Sigmoid colon (tissue), 7 donors: Measurements from ENCODE around the gene MEGF8. TPM values are rescaled to one million over a fixed set of nuclear protein-coding genes. Genes with fewer than 3 reads are reported as not detected.
A peak's percentile ranks its signal among the peaks of the same experiment; 100 is the strongest.

ENCODE experiments used
- DNase-seq: peaks from one replicate; pipeline ENCODE4 v3.0.0-alpha.2; 2019
- H3K27ac ChIP-seq, 4 donors: fragments of 200-600 bp; sonication (generic); one replicate each; pipeline ENCODE4 v1.5.1; 2016 to 2019; ENCODE audit warnings: mild to moderate bottlenecking in 1 of 4
- H3K27me3 ChIP-seq, 3 donors: fragments of 200-600 bp; sonication (generic); one replicate each; pipeline ENCODE4 v1.5.1; 2019; ENCODE audit warnings: mild to moderate bottlenecking in 1 of 3
- H3K36me3 ChIP-seq, 4 donors: fragments of 200-600 bp; sonication (generic); one replicate each; pipeline ENCODE4 v1.5.1; 2016 to 2019
- H3K4me1 ChIP-seq, 4 donors: fragments of 200-600 bp; sonication (generic); one replicate each; pipeline ENCODE4 v1.5.1; 2017 to 2019
- H3K4me3 ChIP-seq, 4 donors: fragments of 200-600 bp; sonication (generic); one replicate each; pipeline ENCODE4 v1.5.1; 2017 to 2019; ENCODE audit warnings: mild to moderate bottlenecking in 2 of 4, moderate library complexity in 1 of 4
- H3K9me3 ChIP-seq, 4 donors: fragments of 200-600 bp in 3 of 4; sonication (generic) in 3 of 4; one replicate each; pipeline versions ENCODE4 v1.5.1 to v1.6.1; 2013 to 2019
- EP300 ChIP-seq, 4 donors: sonication (generic); formaldehyde crosslinking; IDR thresholded peaks; one replicate each; pipeline ENCODE4 v1.6.1; 2017; ENCODE audit warnings: antibody characterized with exemption in 4 of 4
- POLR2A ChIP-seq, 2 donors: fragments of 450-650 bp; IDR thresholded peaks; one replicate each; pipeline ENCODE4 v1.6.1; 2016; ENCODE audit warnings: antibody characterized with exemption in 2 of 2, mild to moderate bottlenecking in 2 of 2, moderate library complexity in 2 of 2
- POLR2AphosphoS5 ChIP-seq, 4 donors: sonication (generic); formaldehyde crosslinking; IDR thresholded peaks; one replicate each; pipeline ENCODE4 v1.6.1; 2017; ENCODE audit warnings: antibody characterized with exemption in 4 of 4
- WGBS, 2 donors: extraction: QIAGEN DNeasy Blood & Tissue Kit; methylation state at CpG; one replicate each; pipeline ENCODE4 v1.1.7; 2013; 5-methylcytosine and 5-hydroxymethylcytosine counted together
- intact Hi-C: fragments of 100-400 bp; cut with DNase I; formaldehyde crosslinking; loops from one replicate; pipeline ENCODE4 v1.15.1; 2023
- polyA plus RNA-seq, 3 donors: library from polyadenylated mRNA; stranded (reverse); fragments of 200-250 nt; gene quantifications; one replicate each; pipeline ENCODE4 v1.2.3, GENCODE V29; 2013
- total RNA-seq, 4 donors: library from RNA; depleted of rRNA; stranded (reverse); fragments of >200 nt; gene quantifications; one replicate each; pipeline ENCODE4 v1.1.0, GENCODE V29; 2016
- TF ChIP-seq, protein P1 (sequence below), 4 experiments: fragments of 450-650 bp in 3 of 4; fragments of 200-600 bp in 1 of 4; IDR thresholded peaks; one replicate each; pipeline ENCODE4 v1.5.1; 2016 to 2019; ENCODE audit warnings: antibody characterized with exemption in 4 of 4, mild to moderate bottlenecking in 3 of 4, moderate library complexity in 2 of 4
- donor health status: healthy with polysubstance abuse.
- donor health status: Bipolar disorder and iron deficiency.
- donor health status: healthy.

The MEGF8 gene
- total and polyA plus RNA-seq, 7 donors = 1.8 to 21.6 (median 5.9) TPM

DNA sequence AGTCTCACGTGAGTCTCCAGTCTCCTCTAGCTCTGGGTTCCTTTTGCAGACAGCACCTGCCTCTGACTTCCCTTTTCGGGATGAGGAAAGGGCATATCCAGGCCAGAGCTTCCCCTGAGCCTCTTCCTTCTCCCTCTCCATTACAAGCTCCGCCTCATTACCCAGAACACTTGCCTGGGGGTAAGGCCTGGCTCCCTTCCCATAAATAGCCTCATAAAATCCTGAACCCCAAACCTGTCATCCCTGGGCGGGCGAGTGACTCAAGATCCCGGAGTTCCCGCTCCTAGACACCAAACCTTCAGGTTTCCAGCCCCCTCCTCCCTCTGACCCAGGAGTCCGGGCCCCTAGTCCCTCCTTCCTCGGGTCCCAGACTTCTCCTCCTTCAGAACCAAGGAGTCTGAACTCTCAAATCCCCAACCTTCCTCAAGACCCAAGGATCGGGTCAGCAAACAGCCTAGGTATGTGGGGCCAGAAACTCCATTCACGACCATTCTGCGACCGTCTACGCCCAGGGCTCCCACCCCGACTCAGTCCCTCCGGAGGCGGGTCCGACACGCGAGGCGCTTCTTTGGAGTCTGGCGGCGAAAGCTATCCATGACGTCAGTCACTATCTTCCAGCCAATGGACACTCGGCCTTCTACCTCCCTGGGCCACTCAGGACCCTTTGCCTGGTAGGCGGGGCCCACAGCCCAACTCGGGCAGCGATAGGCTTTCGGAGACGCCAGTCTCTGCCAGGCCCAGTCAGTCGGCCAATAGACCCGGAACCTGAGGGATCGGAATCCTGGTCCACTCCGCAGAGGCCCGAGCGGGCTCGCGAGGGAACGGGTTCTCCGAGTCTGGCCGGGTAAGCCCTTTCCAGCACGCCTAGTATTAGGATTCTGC lies 71.2 kb downstream of the MEGF8 start:
- H3K27me3 ChIP-seq = no peaks in the 10 kb centered on the region
- H3K9me3 ChIP-seq = no peaks in the 10 kb centered on the region
- peak overlapping the region; percentile 78 to 90 (median 88) for H3K27ac ChIP-seq
- intact Hi-C loops = loop anchor here (5.0 kb wide), 1 partner anchor 69 kb away; the partner anchor contains the start of gene MEGF8
- H3K4me1 ChIP-seq = peaks cover 0 to 27% (median 21%) of the 10 kb centered on the region in 4 donors
- peak overlapping the region; percentile 25 to 56 (median 50) for H3K4me3 ChIP-seq
- WGBS, 2 donors = 2 to 4% methylated on average over 42 of the region's 42 CpGs
- peak; percentile 78 to 88 (median 86) for TF ChIP-seq POLR2AphosphoS5 (IDR thresholded peaks at IDR 0.05)
- TF ChIP-seq POLR2A (IDR thresholded peaks at IDR 0.05) = peak; percentile 62 to 68
- no peak for TF ChIP-seq EP300 (IDR thresholded peaks at IDR 0.05)
- peak; percentile 99 for DNase-seq
- H3K36me3 ChIP-seq = no peaks in the 10 kb centered on the region

DNA sequence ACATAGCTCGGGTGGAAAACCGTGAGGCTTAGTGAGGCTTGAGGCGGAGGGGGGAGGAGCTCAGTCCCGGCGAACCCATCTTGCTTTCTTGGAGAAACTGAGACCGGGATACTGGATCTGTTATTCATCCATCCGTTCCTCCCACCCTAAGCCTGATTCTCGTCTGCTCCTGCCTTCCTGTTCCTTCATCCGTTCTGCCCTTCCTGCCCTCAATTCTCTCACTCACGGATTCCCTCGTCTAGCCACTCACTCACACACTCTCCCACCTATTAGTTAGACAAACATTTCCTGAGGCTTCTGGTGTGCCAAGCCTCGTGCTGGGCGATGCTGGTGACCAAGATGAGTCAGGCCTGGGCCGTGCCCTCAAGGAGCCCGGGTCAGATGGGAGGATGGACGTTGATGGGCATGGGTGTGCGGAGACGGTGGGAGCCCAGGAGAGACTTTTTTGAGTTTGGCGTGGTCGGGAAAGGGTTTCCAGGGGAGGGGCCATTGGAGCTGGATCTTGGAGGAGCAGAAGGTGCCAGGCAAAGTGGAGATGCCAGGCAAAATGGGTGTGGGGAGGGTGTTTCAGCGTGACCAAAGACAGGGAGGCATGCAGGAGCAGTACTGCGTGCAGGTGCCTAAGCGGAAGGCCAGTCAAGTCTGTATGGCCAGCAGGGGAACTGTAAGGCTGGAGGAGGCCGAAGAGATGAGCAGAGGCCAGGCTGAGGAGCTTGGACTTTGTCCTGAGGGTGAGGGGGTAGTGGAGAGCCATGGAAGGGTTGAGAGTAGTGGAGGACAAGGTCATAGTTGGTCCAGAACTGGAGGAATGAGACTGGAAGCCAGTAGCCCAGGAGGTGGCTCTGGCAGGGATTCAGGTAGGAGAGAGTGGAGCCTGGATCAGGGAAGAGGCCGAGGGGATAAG lies 72.1 kb downstream of the MEGF8 start:
- Histone ChIP-seq H3K36me3 (no peaks in the 10 kb centered on the region), H3K27me3 (no peaks in the 10 kb centered on the region), H3K27ac (peak overlapping the region; percentile 78 to 90 (median 88)), H3K4me3 (peak overlapping the region; percentile 25 to 56 (median 50)), H3K4me1 (peaks cover 0 to 35% (median 27%) of the 10 kb centered on the region in 4 donors), H3K9me3 (no peaks in the 10 kb centered on the region)
- 23 to 26% methylated on average over 25 of the region's 25 CpGs for WGBS, 2 donors
- intact Hi-C loops = loop anchor here (5.0 kb wide), 1 partner anchor 70 kb away; the partner anchor contains the start of gene MEGF8
- DNase-seq = no peak
- TF ChIP-seq, protein P1, sequence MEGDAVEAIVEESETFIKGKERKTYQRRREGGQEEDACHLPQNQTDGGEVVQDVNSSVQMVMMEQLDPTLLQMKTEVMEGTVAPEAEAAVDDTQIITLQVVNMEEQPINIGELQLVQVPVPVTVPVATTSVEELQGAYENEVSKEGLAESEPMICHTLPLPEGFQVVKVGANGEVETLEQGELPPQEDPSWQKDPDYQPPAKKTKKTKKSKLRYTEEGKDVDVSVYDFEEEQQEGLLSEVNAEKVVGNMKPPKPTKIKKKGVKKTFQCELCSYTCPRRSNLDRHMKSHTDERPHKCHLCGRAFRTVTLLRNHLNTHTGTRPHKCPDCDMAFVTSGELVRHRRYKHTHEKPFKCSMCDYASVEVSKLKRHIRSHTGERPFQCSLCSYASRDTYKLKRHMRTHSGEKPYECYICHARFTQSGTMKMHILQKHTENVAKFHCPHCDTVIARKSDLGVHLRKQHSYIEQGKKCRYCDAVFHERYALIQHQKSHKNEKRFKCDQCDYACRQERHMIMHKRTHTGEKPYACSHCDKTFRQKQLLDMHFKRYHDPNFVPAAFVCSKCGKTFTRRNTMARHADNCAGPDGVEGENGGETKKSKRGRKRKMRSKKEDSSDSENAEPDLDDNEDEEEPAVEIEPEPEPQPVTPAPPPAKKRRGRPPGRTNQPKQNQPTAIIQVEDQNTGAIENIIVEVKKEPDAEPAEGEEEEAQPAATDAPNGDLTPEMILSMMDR (IDR thresholded peaks at IDR 0.05) = no peak
- TF ChIP-seq POLR2A (IDR thresholded peaks at IDR 0.05) (no peak), POLR2AphosphoS5 (IDR thresholded peaks at IDR 0.05) (no peak)

DNA sequence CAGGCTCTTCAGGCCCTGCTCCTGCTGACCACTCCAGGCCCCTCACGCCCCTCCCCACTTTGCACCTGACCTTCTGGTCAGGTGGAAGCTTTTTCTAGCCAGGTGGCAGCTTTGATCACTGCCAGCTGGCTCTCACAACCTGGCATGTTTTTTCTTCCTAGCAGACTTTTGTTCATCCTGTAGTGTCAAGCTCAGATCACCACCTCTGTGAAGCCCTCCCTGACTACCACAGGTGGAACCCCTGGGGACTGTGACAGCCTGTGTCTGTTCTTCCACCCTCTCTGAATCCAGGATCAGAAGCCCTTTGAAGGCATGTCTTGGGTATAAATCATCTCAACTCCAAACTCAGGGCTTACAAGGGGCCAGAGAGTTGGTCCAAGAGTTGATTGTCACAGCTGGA lies 75.0 kb downstream of the MEGF8 start:
- Histone ChIP-seq H3K27ac (no peak overlapping the region), H3K27me3 (no peaks in the 10 kb centered on the region), H3K4me1 (peaks cover 0 to 35% (median 28%) of the 10 kb centered on the region in 4 donors), H3K4me3 (no peak overlapping the region), H3K36me3 (no peaks in the 10 kb centered on the region), H3K9me3 (no peaks in the 10 kb centered on the region)
- 93 to 95% methylated on average over 1 of the region's 1 CpG for WGBS, 2 donors
- TF ChIP-seq, protein P1 (IDR thresholded peaks at IDR 0.05) = no peak
- TF ChIP-seq POLR2A (IDR thresholded peaks at IDR 0.05) (no peak), POLR2AphosphoS5 (IDR thresholded peaks at IDR 0.05) (no peak), EP300 (IDR thresholded peaks at IDR 0.05) (no peak)
- intact Hi-C loops = no loop called here
- DNase-seq = no peak

DNA sequence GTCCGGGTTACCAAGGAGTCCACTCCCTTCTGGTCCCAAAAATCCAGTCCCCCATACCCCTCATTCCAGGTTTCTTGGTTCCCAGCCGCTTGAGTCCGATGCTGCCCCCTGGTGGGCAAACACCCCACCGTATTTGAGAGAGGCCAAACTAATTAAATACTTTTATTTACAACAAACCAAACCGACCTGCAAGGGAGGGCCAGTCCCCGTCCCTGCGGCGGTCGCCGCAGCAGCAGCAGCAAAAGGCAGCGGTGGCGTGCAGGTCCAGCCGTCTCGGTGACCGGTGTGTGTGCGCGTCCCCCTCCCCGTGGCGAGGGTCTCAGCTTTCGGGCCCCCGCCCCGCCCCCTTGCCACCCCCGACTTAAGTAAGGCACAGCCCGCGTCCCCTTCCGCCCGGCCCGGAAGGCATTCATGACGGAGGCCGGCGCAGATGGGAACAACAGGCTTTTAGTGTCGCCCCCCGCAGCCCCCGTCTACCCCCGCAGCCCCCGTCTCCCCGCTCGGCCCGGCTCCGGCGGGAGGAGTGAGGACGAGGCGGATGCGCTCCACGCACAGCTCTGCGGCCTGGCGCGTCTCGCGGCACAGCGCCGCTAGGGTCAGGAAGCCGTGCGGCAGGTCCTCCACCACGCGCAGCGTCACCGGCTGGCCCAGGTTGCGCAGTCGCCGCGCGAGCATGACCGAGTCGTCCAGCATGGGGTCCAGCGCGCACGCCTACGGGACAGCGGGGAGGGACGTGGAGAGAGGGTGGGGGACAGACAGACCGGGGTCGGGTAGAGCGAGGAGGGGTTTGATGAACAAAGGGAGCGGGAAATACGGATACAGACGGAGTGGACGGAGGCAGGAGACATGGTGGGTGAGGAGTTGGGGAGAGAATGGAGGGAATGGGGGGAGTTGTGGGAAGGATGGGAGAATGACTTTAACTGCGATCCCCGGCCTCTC lies 76.2 kb downstream of the MEGF8 start:
- TF ChIP-seq POLR2A (IDR thresholded peaks at IDR 0.05) = no peak
- TF ChIP-seq EP300 (IDR thresholded peaks at IDR 0.05) = no peak
- TF ChIP-seq, protein P1 (IDR thresholded peaks at IDR 0.05) = peak; percentile 25 to 92 (median 53)
- peak in 2 of 4 donors; percentile 46 to 55 for TF ChIP-seq POLR2AphosphoS5 (IDR thresholded peaks at IDR 0.05)
- intact Hi-C loops = no loop called here
- H3K9me3 ChIP-seq = no peaks in the 10 kb centered on the region
- H3K4me3 ChIP-seq = peak overlapping the region; percentile 43 to 72 (median 61)
- no peaks in the 10 kb centered on the region for H3K27me3 ChIP-seq
- no peaks in the 10 kb centered on the region for H3K36me3 ChIP-seq
- peak overlapping the region; percentile 26 to 64 (median 56) for H3K27ac ChIP-seq
- H3K4me1 ChIP-seq = peaks cover 0 to 28% (median 25%) of the 10 kb centered on the region in 4 donors
- DNase-seq = peak; percentile 89
- whole genome bisulfite sequencing, 2 donors = 1% methylated on average over 80 of the region's 80 CpGs
